ENCODE results near the gene HOXA4.

HOXA4 gene

DNA sequence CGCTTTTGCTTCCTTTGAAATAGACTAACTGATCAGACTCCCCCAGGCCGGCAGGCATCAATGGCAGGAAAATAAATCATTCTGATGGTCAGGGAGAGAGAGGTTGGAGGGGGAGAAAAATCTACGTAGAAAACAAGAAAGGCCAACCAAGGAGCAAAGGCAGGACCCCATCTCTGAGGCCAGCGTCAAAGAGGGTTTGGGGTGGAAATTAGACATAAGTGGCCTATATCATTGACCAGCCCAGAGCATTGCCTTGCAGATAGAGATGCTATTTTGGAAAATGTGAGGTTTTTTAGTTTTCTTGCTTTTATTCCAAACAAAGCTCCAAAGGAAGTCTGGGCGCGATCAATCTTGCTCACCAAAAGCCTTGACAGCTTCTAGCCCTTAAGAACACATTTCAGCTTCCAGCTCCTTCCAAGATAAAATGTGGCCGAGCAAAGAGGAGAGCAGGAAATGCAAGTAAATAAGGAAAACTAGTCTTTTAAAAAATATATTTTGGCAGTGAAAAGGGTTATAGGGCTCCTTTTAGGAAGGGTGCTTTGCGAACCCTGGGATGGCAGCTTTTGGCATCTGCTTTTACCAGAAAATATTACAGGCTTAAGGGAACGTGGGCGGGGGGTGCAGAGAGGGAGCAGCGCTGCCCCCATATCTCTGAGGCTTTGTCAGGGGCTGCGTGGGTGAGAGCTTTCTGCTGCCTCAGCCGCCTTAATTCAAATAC lies 26.1 kb downstream of the HOXA4 start:
- POLR2A ChIA-PET (ENCODE audit: low non-redundant PET): no interaction called here
- no peak overlapping the region for H3K27ac ChIP-seq
- no peak for DNase-seq (ENCODE audit: low spot score)
- TF ChIP-seq, protein P1, sequence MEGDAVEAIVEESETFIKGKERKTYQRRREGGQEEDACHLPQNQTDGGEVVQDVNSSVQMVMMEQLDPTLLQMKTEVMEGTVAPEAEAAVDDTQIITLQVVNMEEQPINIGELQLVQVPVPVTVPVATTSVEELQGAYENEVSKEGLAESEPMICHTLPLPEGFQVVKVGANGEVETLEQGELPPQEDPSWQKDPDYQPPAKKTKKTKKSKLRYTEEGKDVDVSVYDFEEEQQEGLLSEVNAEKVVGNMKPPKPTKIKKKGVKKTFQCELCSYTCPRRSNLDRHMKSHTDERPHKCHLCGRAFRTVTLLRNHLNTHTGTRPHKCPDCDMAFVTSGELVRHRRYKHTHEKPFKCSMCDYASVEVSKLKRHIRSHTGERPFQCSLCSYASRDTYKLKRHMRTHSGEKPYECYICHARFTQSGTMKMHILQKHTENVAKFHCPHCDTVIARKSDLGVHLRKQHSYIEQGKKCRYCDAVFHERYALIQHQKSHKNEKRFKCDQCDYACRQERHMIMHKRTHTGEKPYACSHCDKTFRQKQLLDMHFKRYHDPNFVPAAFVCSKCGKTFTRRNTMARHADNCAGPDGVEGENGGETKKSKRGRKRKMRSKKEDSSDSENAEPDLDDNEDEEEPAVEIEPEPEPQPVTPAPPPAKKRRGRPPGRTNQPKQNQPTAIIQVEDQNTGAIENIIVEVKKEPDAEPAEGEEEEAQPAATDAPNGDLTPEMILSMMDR (conservative IDR thresholded peaks at IDR 0.05; ENCODE audit: low read depth): no peak
- CTCF ChIA-PET: interaction anchor here (0.6 kb wide), 2 partner anchors 422 to 693 kb away, joined by 3 to 4 read pairs; no protein-coding TSS in a partner anchor

DNA sequence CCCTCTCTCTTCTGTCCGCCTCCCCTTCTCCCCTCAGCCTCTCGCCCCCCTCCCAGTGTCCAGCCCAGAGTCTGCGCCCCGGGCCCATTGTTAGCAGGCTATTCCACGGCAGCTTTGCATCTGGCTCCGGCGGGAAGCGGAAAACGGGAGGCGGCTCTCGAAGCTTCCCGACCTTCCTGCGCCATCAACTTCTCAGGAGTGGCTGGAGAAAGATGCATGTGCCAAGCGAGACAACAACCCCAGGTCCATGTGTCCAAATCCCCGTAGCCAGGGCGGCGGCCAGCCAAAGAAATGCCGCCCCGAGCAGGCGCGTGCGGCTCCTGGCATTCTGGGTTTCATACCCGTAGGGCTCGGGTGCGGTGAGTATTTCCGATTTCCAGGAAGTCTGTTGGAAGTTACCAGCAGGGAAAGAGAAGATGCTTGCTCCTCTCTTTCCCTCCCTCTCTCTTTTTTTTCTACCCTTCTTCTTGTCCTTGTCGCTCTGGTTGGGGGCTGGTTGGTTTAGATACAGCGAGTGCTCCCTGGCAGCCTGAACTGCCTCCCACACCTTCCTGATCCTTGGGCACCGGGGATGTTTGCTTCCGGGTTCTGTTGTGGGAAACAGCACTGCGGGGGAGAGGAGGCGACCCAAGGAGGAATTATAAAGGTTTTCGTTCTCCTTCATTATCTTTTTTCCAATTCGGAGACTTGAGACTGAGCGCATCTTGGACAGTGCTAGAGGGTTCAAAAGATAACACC lies 26.9 kb downstream of the HOXA4 start:
- POLR2A ChIA-PET (ENCODE audit: low non-redundant PET): no interaction called here
- no peak overlapping the region for H3K27ac ChIP-seq
- TF ChIP-seq, protein P1 (conservative IDR thresholded peaks at IDR 0.05; ENCODE audit: low read depth): no peak
- no peak for DNase-seq (ENCODE audit: low spot score)
- CTCF ChIA-PET: no interaction called here

DNA sequence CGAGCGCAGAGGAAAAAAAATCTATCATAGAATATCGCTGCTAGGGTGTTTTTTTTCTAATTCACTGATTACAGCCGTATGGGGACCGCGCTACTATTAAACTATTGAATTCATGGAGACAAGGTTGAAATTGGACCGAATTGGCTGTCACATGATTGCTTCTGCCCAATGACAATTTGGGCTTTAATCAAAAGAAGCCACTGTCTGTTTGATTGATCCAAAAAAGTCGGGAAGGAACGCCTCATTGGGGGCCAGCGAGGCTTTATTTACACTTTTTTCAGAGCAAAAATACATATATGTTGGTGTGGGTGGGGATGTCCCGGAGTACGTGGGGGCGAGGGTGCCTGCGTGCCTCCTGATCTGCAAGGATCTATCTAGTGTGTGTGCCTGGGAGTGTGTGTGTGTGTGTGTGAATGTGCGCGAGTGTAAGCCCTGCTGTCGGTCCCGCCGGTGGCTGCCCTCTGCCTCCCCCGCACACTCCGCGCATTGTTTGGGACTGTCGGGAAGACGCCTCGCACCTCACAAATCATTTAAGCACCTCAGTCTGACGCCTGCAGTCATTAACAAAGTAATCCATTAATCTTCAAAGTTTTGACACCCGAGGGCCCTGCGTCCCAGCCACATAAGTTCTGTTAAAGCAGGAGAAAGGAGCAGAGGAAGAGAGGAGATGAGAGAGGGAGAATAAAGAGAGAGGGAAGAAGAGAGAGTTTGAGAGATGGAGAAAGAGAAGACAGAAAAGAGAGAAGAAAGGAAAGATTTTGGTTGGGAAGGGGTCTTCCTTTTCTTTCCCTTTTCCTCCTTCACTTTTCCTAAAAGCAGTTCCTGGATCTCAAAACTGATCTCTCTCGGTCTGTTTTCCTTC lies 27.7 kb downstream of the HOXA4 start, which contains the start of gene HOXA2:
Gene HOXA2, minus strand, starts transcription at position 103 of the 862 bp plus-strand sequence. CDS start 183 bp downstream, outside the sequence.
- TF ChIP-seq, protein P1 (conservative IDR thresholded peaks at IDR 0.05; ENCODE audit: low read depth): no peak
- POLR2A ChIA-PET (ENCODE audit: low non-redundant PET): no interaction called here
- CTCF ChIA-PET: no interaction called here
- H3K27ac ChIP-seq: no peak within 1 kb of the TSS
- no peak for DNase-seq (ENCODE audit: low spot score)

GRCh38 chr7:27101957-27102580 lies 28.5 kb downstream of the HOXA4 start:
- CTCF ChIA-PET: no interaction called here
- POLR2A ChIA-PET (ENCODE audit: low non-redundant PET): no interaction called here
- TF ChIP-seq, protein P1 (conservative IDR thresholded peaks at IDR 0.05; ENCODE audit: low read depth): no peak
- H3K27ac ChIP-seq: no peak overlapping the region
- DNase-seq (ENCODE audit: low spot score): no peak

DNA sequence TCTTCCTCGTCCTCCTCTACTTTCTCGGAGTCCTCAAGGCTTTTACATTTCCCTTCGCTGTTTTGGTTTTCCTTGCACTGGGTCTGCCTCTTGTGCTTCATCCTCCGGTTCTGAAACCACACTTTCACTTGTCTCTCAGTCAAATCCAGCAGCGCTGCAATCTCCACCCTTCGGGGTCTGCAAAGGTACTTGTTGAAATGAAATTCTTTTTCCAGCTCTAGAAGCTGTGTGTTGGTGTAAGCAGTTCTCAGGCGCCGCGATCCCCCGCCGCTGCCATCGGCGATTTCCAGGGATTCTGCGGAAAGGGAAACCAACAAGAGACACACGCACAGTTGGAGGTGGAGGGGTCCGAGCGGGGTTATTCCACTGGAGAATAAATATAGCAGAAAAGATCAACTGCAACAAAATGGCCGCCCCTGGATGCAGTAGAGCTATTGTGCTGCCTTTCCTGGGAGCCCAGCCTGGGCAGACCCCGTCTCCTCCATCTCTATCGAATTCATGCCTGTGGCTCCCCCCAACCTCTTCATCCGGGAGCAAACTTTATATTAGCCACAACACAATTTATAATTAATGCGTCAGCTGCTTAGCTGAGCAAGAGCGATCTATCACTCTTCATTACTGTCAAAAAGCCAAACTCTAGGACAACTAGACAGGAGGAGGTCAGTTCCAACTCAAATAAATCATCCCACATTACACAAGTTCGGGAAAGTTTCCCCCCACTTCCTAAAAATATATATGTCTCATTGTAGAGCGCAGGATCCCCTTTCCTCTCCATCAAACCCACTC lies 29.2 kb downstream of the HOXA4 start:
- H3K27ac ChIP-seq: peak overlapping the region; percentile 31; the same call in 1 of the 2 replicates
- POLR2A ChIA-PET (ENCODE audit: low non-redundant PET): no interaction called here
- no peak for DNase-seq (ENCODE audit: low spot score)
- TF ChIP-seq, protein P1 (conservative IDR thresholded peaks at IDR 0.05; ENCODE audit: low read depth): no peak
- CTCF ChIA-PET: interaction anchor here (1.4 kb wide), 1 partner anchor 247 kb away, joined by 3 read pairs; no protein-coding TSS in a partner anchor
